CD4-positive, CD25-positive, alpha-beta regulatory T cell (primary cell): ENCODE results near the gene DNM1. TPM values are rescaled to one million over a fixed set of nuclear protein-coding genes. Genes with fewer than 3 reads are reported as not detected.

ENCODE experiments used
- ATAC-seq, 2 donors: fragments of 150-1000 bp; cut with Tn5 transposase; one replicate each; pipeline ENCODE4 v1.10.0; 2021; ENCODE audit warnings: low read depth in 2 of 2, moderate number of reproducible peaks in 2 of 2, moderate library complexity in 1 of 2
- DNase-seq, 3 donors: peaks; one replicate each; pipeline versions ENCODE4 v3.0.0 to v3.0.0-alpha.2; 2012 to 2022; ENCODE audit warnings: mixed read lengths in 1 of 3
- H3K27ac ChIP-seq: one replicate; pipeline ENCODE4 v1.7.0; 2013; ENCODE audit warnings: mild to moderate bottlenecking, low read length; ENCODE audit not compliant: insufficient read depth, poor library complexity, severe bottlenecking
- H3K27me3 ChIP-seq: one replicate; pipeline ENCODE4 v1.7.0; 2013; ENCODE audit warnings: low read length; ENCODE audit not compliant: control insufficient read depth, insufficient read depth
- H3K36me3 ChIP-seq: one replicate; pipeline ENCODE4 v1.7.0; 2013; ENCODE audit warnings: mild to moderate bottlenecking, low read length, moderate library complexity; ENCODE audit not compliant: control insufficient read depth, insufficient read depth
- H3K4me1 ChIP-seq: 2 replicates; pipeline ENCODE4 v1.7.0; 2013; ENCODE audit warnings: mild to moderate bottlenecking, low read length; ENCODE audit not compliant: insufficient read depth, control insufficient read depth, poor library complexity, severe bottlenecking
- H3K4me3 ChIP-seq: one replicate; pipeline ENCODE4 v1.7.0; 2013; ENCODE audit warnings: low read depth, mild to moderate bottlenecking, low read length, moderate library complexity
- H3K9me3 ChIP-seq, 2 experiments: 1 replicate in 1 of 2; 2 replicates in 1 of 2; pipeline ENCODE4 v1.7.0; 2013; ENCODE audit warnings: low read length in 2 of 2, mild to moderate bottlenecking in 1 of 2, moderate library complexity in 1 of 2; ENCODE audit not compliant: control insufficient read depth in 2 of 2
- H3K27ac Mint-ChIP-seq, 3 donors: one replicate each; pipeline ENCODE4 v1.8.0; 2020 to 2022; ENCODE audit warnings: mild to moderate bottlenecking in 3 of 3, mixed read lengths in 3 of 3, moderate library complexity in 2 of 3
- H3K27me3 Mint-ChIP-seq: one replicate; pipeline ENCODE4 v1.8.0; 2022; ENCODE audit warnings: mild to moderate bottlenecking, mixed read lengths
- H3K36me3 Mint-ChIP-seq: one replicate; pipeline ENCODE4 v1.8.0; 2020; ENCODE audit warnings: mixed read lengths
- H3K4me1 Mint-ChIP-seq, 4 donors: one replicate each; pipeline ENCODE4 v1.8.0; 2020 to 2022; ENCODE audit warnings: mixed read lengths in 4 of 4, mild to moderate bottlenecking in 1 of 4
- H3K4me3 Mint-ChIP-seq, 4 donors: one replicate each; pipeline ENCODE4 v1.8.0; 2020 to 2022; ENCODE audit warnings: mild to moderate bottlenecking in 4 of 4, mixed read lengths in 4 of 4, moderate library complexity in 3 of 4
- H3K9me3 Mint-ChIP-seq, 7 donors: one replicate each; pipeline ENCODE4 v1.8.0; 2020 to 2022; ENCODE audit warnings: mixed read lengths in 7 of 7, mild to moderate bottlenecking in 3 of 7, moderate library complexity in 2 of 7
- polyA plus RNA-seq, 4 donors: library from polyadenylated mRNA; unstranded; fragments of 300-500 nt; fragmentation: Illumina TruSeq; gene quantifications; one replicate each; pipeline ENCODE4 v1.2.3, GENCODE V29; 2021
- total RNA-seq: library from RNA; stranded (reverse); gene quantifications from one replicate; pipeline ENCODE4 v1.2.3, GENCODE V29; 2022

The DNM1 gene
- total and polyA plus RNA-seq, 5 donors from 2014 or later, result 1.5 TPM; not detected in 4

GRCh38 chr9:128211186-128211980, 8.2 kb downstream of the DNM1 start:
- no peaks in the 10 kb centered on the region for H3K36me3 ChIP-seq
- no peak overlapping the region for H3K4me3 ChIP-seq
- peaks cover 36% of the 10 kb centered on the region for H3K27me3 Mint-ChIP-seq
- no peak overlapping the region for H3K4me3 Mint-ChIP-seq
- no peaks in the 10 kb centered on the region for H3K9me3 ChIP-seq
- no peak overlapping the region for H3K27ac Mint-ChIP-seq
- DNase-seq (no peak), ATAC-seq (no peak)
- no peaks in the 10 kb centered on the region for H3K4me1 ChIP-seq
- H3K36me3 Mint-ChIP-seq, result no peaks in the 10 kb centered on the region
- H3K9me3 Mint-ChIP-seq, result peaks cover 0 to 1% (median 0%) of the 10 kb centered on the region in 7 donors
- no peaks in the 10 kb centered on the region for H3K4me1 Mint-ChIP-seq
- H3K27ac ChIP-seq, result no peak overlapping the region
- no peaks in the 10 kb centered on the region for H3K27me3 ChIP-seq

DNA sequence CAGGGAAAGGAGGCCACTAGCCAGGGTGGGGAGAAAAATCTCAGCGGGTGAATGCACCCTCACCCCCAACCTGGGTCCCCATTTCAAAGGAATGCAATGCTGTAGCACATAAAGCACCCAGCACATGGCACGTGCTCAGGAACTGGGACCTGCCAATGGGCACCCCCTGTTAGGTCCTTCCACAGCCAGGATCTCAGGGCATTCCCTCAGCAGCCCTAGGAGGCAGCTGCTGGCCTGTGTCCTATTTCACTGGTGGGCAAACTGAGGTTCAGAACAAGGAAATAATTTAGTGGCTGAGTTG, 8.8 kb downstream of the DNM1 start:
- no peak overlapping the region for H3K27ac ChIP-seq
- no peaks in the 10 kb centered on the region for H3K4me1 ChIP-seq
- Mint-ChIP-seq H3K27me3 (peaks cover 37% of the 10 kb centered on the region), H3K4me3 (no peak overlapping the region), H3K4me1 (no peaks in the 10 kb centered on the region), H3K36me3 (no peaks in the 10 kb centered on the region), H3K9me3 (peaks cover 0 to 1% (median 0%) of the 10 kb centered on the region in 7 donors), H3K27ac (peak overlapping the region in 1 of 3 donors; percentile 8)
- H3K36me3 ChIP-seq, result no peaks in the 10 kb centered on the region
- no peaks in the 10 kb centered on the region for H3K9me3 ChIP-seq
- no peak for ATAC-seq
- H3K27me3 ChIP-seq, result no peaks in the 10 kb centered on the region
- no peak overlapping the region for H3K4me3 ChIP-seq
- DNase-seq, result no peak

DNA sequence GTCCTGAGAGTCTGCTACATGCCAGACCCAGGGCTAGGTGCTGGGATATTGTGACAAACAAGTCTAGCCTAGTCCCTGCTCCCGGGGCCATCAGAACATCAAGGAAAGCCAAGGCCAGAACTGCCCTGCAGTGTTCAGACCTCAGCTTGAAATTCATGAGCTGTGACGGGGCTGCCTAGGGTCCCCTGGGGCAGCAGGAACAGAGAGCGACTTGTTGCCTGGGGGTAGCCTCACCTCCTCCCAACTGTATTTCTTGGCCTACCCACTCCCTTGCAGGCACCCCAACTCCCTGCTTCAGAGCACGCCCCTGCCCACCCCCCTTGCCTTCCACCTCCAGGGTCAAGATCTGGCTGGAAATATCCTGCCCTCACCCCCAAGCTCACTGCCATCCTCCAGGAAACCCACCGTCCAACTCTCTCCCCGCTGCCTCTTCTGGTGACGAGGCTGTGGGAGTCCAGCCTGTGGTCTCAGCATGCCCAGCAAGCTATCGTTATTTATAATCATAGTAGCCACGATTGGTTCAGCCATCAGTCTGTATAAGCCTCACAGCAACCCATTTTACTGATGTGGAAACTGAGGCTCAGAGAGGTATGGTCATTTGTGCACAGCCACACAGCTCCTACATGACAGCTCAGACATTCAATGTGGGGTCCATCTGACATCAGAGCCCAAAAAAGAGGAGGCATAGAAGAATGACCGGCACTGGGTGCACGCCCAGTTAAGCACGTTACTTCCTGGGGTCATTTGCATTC, 10.7 kb downstream of the DNM1 start:
- ATAC-seq (no peak), DNase-seq (no peak)
- Mint-ChIP-seq H3K4me1 (peaks cover 5 to 10% (median 8%) of the 10 kb centered on the region in 4 donors), H3K4me3 (no peak overlapping the region), H3K27ac (no peak overlapping the region), H3K9me3 (peaks cover 0 to 1% (median 0%) of the 10 kb centered on the region in 7 donors), H3K27me3 (peaks cover 28% of the 10 kb centered on the region), H3K36me3 (no peaks in the 10 kb centered on the region)
- Histone ChIP-seq H3K4me3 (no peak overlapping the region), H3K27ac (no peak overlapping the region), H3K4me1 (peaks cover 13% of the 10 kb centered on the region), H3K9me3 (no peaks in the 10 kb centered on the region), H3K36me3 (no peaks in the 10 kb centered on the region), H3K27me3 (no peaks in the 10 kb centered on the region)

DNA sequence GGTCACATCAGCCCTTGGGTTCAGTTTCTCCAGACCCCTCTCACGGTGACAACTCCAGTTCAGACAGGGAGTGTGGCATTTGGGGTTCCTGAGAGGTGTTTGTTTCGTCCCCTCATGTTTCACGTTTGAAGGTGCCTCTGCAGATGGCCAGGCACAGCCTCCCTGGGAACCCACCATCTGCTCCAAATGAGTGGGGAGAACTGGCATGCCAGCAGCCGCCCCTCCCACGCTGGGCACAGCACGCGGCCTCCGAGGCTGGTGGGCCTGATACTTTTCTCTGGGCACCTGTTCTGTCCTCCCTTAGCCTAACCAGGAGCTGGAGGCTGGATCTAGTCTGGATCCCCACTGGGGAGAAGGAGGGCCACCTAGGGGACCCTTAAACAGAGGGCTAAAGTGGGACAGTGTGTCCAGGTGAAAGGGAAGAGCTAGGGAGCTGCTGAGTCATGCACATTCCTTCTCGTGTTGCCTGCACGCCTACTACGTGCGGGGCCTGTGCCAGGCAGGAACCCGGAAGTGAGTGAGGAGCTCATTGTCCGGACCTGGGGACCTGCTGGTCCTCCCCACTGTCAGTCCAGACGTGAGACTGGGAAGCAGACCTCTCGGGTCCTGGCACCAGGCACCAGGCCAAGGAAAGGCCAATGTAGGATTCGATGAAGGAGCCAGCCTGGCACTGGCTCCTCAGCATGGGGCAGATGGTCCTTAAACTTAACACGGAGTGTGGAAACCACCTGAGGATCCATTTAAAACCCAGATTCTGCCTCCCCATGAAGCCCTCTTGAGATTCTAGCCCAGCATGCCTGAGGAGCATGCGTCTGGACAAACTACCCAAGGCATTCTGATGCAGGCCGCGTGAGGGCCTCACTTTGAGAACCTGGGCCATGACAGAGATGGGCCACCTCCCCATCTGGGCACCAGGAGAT, 11.7 kb downstream of the DNM1 start:
- Histone ChIP-seq H3K27ac (no peak overlapping the region), H3K27me3 (no peaks in the 10 kb centered on the region), H3K4me1 (peaks cover 15% of the 10 kb centered on the region), H3K9me3 (no peaks in the 10 kb centered on the region), H3K36me3 (no peaks in the 10 kb centered on the region), H3K4me3 (no peak overlapping the region)
- peaks cover 22% of the 10 kb centered on the region for H3K27me3 Mint-ChIP-seq
- DNase-seq (no peak), ATAC-seq (no peak)
- peaks cover 5 to 12% (median 9%) of the 10 kb centered on the region in 4 donors for H3K4me1 Mint-ChIP-seq
- H3K9me3 Mint-ChIP-seq, result peaks cover 0 to 1% (median 0%) of the 10 kb centered on the region in 7 donors
- H3K36me3 Mint-ChIP-seq, result no peaks in the 10 kb centered on the region
- H3K4me3 Mint-ChIP-seq, result no peak overlapping the region
- H3K27ac Mint-ChIP-seq, result no peak overlapping the region

DNA sequence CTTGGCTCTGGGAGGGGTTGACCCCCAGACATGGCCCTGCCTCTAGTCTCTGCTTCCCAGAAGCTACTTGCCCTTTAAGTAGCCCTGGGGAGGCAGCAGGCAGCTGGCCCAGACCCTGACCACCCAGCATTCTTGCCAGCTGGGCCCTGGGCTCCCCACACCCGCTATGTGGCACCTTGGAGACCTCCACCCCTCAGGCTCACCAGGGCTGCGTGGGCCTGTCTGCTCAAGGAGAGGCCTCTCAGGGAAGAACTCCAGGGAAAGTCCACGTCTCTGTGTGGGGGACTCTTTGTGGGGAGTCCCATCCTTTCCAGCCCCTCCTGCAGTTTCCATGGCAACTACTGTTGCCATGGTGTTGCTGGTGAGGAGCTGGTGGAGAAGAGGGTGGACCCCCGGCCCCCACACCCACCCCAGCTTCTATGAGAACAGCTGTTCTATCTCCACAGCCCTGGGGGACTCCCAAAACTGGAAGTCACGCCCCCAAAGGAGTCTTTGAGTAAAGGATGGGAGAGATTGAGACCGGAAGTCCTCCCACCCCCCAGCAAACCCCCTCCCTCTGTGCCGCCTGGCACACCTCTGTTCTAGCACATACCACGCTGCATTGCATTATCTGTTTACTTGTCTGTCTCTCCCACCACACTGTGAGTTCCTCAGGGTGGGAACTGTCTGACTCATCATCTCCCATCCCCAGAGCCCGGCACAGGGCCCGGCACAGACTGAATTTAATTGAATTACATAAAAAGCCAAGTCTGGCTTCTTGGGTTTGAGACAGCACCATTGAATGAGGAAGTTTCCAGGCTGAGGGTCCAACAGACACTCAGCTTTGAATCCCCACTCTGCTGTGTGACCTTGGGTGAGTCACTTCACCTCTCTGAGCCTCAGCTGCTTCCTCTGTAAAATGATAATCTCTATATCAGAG, 12.6 kb downstream of the DNM1 start:
- Mint-ChIP-seq H3K4me3 (no peak overlapping the region), H3K27me3 (peaks cover 21% of the 10 kb centered on the region), H3K4me1 (peaks cover 5 to 14% (median 9%) of the 10 kb centered on the region in 4 donors), H3K9me3 (peaks cover 0 to 1% (median 0%) of the 10 kb centered on the region in 7 donors), H3K27ac (no peak overlapping the region), H3K36me3 (no peaks in the 10 kb centered on the region)
- Histone ChIP-seq H3K4me1 (peaks cover 15% of the 10 kb centered on the region), H3K36me3 (no peaks in the 10 kb centered on the region), H3K27me3 (no peaks in the 10 kb centered on the region), H3K9me3 (no peaks in the 10 kb centered on the region), H3K27ac (no peak overlapping the region), H3K4me3 (no peak overlapping the region)
- DNase-seq (no peak), ATAC-seq (no peak)

GRCh38 chr9:128216781-128217553, 13.8 kb downstream of the DNM1 start:
- Mint-ChIP-seq H3K9me3 (peaks cover 0 to 1% (median 0%) of the 10 kb centered on the region in 7 donors), H3K27ac (peak overlapping the region in 1 of 3 donors; percentile 55), H3K27me3 (peaks cover 9% of the 10 kb centered on the region), H3K4me3 (no peak overlapping the region), H3K4me1 (peaks cover 5 to 18% (median 9%) of the 10 kb centered on the region in 4 donors), H3K36me3 (no peaks in the 10 kb centered on the region)
- Histone ChIP-seq H3K4me3 (no peak overlapping the region), H3K27ac (no peak overlapping the region), H3K36me3 (no peaks in the 10 kb centered on the region), H3K4me1 (peaks cover 15% of the 10 kb centered on the region), H3K27me3 (no peaks in the 10 kb centered on the region), H3K9me3 (no peaks in the 10 kb centered on the region)
- no peak for DNase-seq
- no peak for ATAC-seq
